ENCODE measurements around the gene KCNIP4.

- no peak for TF ChIP-seq ZNF274 (IDR thresholded peaks at IDR 0.05; ENCODE audit: low read depth, low read length)
- TF ChIP-seq YY1 (IDR thresholded peaks at IDR 0.05; ENCODE audit: insufficient read depth, insufficient read length): no peak
Observed at GRCh38 chr4:21869978-21870745, 78.4 kb downstream of the KCNIP4 start.
